SK-N-SH (cell line): Measurements from ENCODE around the gene MATN4. TPM values are rescaled to one million over a fixed set of nuclear protein-coding genes. Genes with fewer than 3 reads are reported as not detected.

ENCODE experiments used
- CTCF ChIA-PET: fragments of 300-600, 350-600 bp; formaldehyde crosslinking; extraction: SDS; loops from one replicate; lab custom pipeline; 2021; lab: Yijun Ruan, JAX
- POLR2A ChIA-PET: fragments of 350-600 bp; sonication (Branson Sonifier 250); formaldehyde crosslinking; extraction: SDS; loops from one replicate; lab custom pipeline; 2020; ENCODE audit warnings: antibody characterized with exemption, inconsistent platforms; lab: Yijun Ruan, JAX
- DNase-seq: peaks from one replicate; pipeline ENCODE4 v3.0.0; 2012
- H2AFZ ChIP-seq: fragments of 200-600 bp; sonication (generic); 2 replicates; pipeline ENCODE4 v1.8.1; 2016; ENCODE audit warnings: antibody characterized with exemption, mild to moderate bottlenecking, low read depth
- H3F3A ChIP-seq: fragments of 200-600 bp; sonication (generic); replicated peaks from 2 replicates; pipeline ENCODE3; 2016; ENCODE audit warnings: antibody characterized with exemption, mild to moderate bottlenecking; ENCODE audit not compliant: insufficient read depth
- H3K27ac ChIP-seq, 2 experiments: fragments of 200-500 bp in 1 of 2; fragments of 200-600 bp in 1 of 2; sonication (Bioruptor generic) in 1 of 2; sonication (generic), shearing (Covaris generic) in 1 of 2; 2 replicates each; pipeline versions ENCODE4 v1.5.1 to v1.6.1; 2014 to 2016; ENCODE audit warnings: low read depth in 2 of 2, inconsistent platforms in 1 of 2, low read length in 1 of 2, mild to moderate bottlenecking in 1 of 2, mixed read lengths in 1 of 2
- H3K27me3 ChIP-seq: fragments of 200-600 bp; sonication (generic), shearing (Covaris generic); 2 replicates; pipeline ENCODE4 v1.6.1; 2016; ENCODE audit warnings: mixed run types; ENCODE audit not compliant: insufficient read depth
- H3K36me3 ChIP-seq, 2 experiments: fragments of 200-500 bp in 1 of 2; fragments of 200-600 bp in 1 of 2; sonication (Bioruptor generic) in 1 of 2; sonication (generic) in 1 of 2; replicated peaks in 1 of 2; 2 replicates each; pipeline versions ENCODE3 to v1.5.1; 2014 to 2016; ENCODE audit warnings: low read length in 1 of 2, mild to moderate bottlenecking in 1 of 2; ENCODE audit not compliant: insufficient read depth in 2 of 2, control insufficient read depth in 1 of 2
- H3K4me1 ChIP-seq, 2 experiments: fragments of 200-500 bp in 1 of 2; fragments of 200-600 bp in 1 of 2; sonication (Bioruptor generic) in 1 of 2; sonication (generic), shearing (Covaris generic) in 1 of 2; 2 replicates each; pipeline versions ENCODE4 v1.5.1 to v1.6.1; 2014 to 2016; ENCODE audit warnings: low read depth in 1 of 2, low read length in 1 of 2, mixed run types in 1 of 2; ENCODE audit not compliant: insufficient read depth in 2 of 2, control insufficient read depth in 1 of 2
- H3K4me2 ChIP-seq: fragments of 200-600 bp; sonication (generic), shearing (Covaris generic); 2 replicates; pipeline ENCODE4 v1.6.1; 2017; ENCODE audit warnings: mixed run types
- H3K4me3 ChIP-seq, 2 experiments: fragments of 200-500 bp in 1 of 2; fragments of 200-600 bp in 1 of 2; sonication (Bioruptor generic) in 1 of 2; sonication (generic), shearing (Covaris generic) in 1 of 2; 2 replicates each; pipeline versions ENCODE4 v1.5.1 to v1.8.1; 2014 to 2016; ENCODE audit warnings: low read depth in 2 of 2, inconsistent platforms in 1 of 2, low read length in 1 of 2, mild to moderate bottlenecking in 1 of 2, mixed read lengths in 1 of 2, moderate library complexity in 1 of 2
- H3K79me2 ChIP-seq: fragments of 200-600 bp; sonication (generic); 2 replicates; pipeline ENCODE4 v1.8.1; 2017; ENCODE audit warnings: mild to moderate bottlenecking; ENCODE audit not compliant: insufficient read depth
- H3K9ac ChIP-seq: fragments of 200-600 bp; sonication (generic); 2 replicates; pipeline ENCODE4 v1.6.1; 2017; ENCODE audit warnings: mixed run types
- H3K9me2 ChIP-seq: fragments of 200-600 bp; sonication (generic); 2 replicates; pipeline ENCODE4 v1.6.1; 2017; ENCODE audit warnings: mixed run types
- H3K9me3 ChIP-seq: fragments of 200-600 bp; sonication (generic); 2 replicates; pipeline ENCODE4 v1.6.1; 2017; ENCODE audit warnings: mixed run types, mild to moderate bottlenecking, moderate library complexity
- H4K20me1 ChIP-seq: fragments of 200-600 bp; sonication (generic); 2 replicates; pipeline ENCODE4 v1.6.1; 2017; ENCODE audit warnings: mild to moderate bottlenecking, mixed run types; ENCODE audit not compliant: insufficient read depth
- EP300 ChIP-seq, 2 experiments: IDR thresholded peaks; 2 replicates each; pipeline versions ENCODE4 v1.4.0 to v1.6.1; 2012; ENCODE audit warnings: borderline replicate concordance in 1 of 2, low read depth in 1 of 2, low read length in 1 of 2
- EZH2phosphoT487 ChIP-seq: fragments of 200-600 bp; sonication (generic); IDR thresholded peaks from 2 replicates; pipeline ENCODE4 v1.6.1; 2017; ENCODE audit warnings: low read depth, mixed run types, mild to moderate bottlenecking, antibody characterized with exemption, moderate library complexity, borderline replicate concordance
- FOXJ3 ChIP-seq: sonication (generic); formaldehyde crosslinking; IDR thresholded peaks from 2 replicates; pipeline ENCODE4 v1.5.1; 2020; ENCODE audit warnings: mild to moderate bottlenecking, missing genetic modification reagents
- FOXM1 ChIP-seq: IDR thresholded peaks from 2 replicates; pipeline ENCODE4 v1.4.0; 2012; ENCODE audit warnings: low read depth, mild to moderate bottlenecking
- GATA2 ChIP-seq: sonication (generic); formaldehyde crosslinking; IDR thresholded peaks from 2 replicates; pipeline ENCODE4 v1.5.0; 2020; ENCODE audit warnings: mild to moderate bottlenecking, missing genetic modification reagents
- MEF2A ChIP-seq: IDR thresholded peaks from 2 replicates; pipeline ENCODE4 v1.4.0; 2012; ENCODE audit warnings: low read depth, borderline replicate concordance
- PBX3 ChIP-seq: IDR thresholded peaks from 2 replicates; pipeline ENCODE4; 2012
- RCOR1 ChIP-seq: fragments of 150-350 bp; IDR thresholded peaks from 2 replicates; pipeline ENCODE4 v1.6.1; 2017; ENCODE audit warnings: antibody characterized with exemption, low read length
- RXRA ChIP-seq: IDR thresholded peaks from 2 replicates; pipeline ENCODE4 v1.4.0; 2012; ENCODE audit warnings: low read depth, mild to moderate bottlenecking, borderline replicate concordance
- SMC3 ChIP-seq: IDR thresholded peaks from 2 replicates; pipeline ENCODE4 v1.6.1; 2012; ENCODE audit warnings: low read depth, low read length, improper control_type of control experiment
- TEAD4 ChIP-seq: IDR thresholded peaks from 2 replicates; pipeline ENCODE4 v1.4.0; 2012; ENCODE audit warnings: mild to moderate bottlenecking, borderline replicate concordance; ENCODE audit not compliant: insufficient read depth
- USF1 ChIP-seq: IDR thresholded peaks from 2 replicates; pipeline ENCODE4 v1.4.0; 2012; ENCODE audit warnings: low read depth, borderline replicate concordance
- WGBS: methylation state at CpG from one replicate; pipeline ENCODE4 v1.1.6; 2017; ENCODE audit warnings: low lambda C conversion rate; 5-methylcytosine and 5-hydroxymethylcytosine counted together
- polyA plus RNA-seq, 3 experiments: library from polyadenylated mRNA; depleted of rRNA; stranded (reverse); fragments of >200 nt; gene quantifications; 2 replicates each; pipeline ENCODE4 v1.2.3, GENCODE V29; 2012
- TF ChIP-seq, protein P1 (sequence below): IDR thresholded peaks from 2 replicates; pipeline ENCODE4 v1.6.1; 2012; ENCODE audit warnings: mild to moderate bottlenecking, low read depth, low read length, moderate library complexity
- TF ChIP-seq, protein P2 (sequence below): IDR thresholded peaks from 2 replicates; pipeline ENCODE4 v1.4.0; 2012; ENCODE audit warnings: low read depth
- TF ChIP-seq, protein P3 (sequence below): fragments of 150-350 bp; IDR thresholded peaks from 2 replicates; pipeline ENCODE4 v1.6.1; 2017; ENCODE audit warnings: antibody characterized with exemption, low read length, low read depth, borderline replicate concordance
- TF ChIP-seq, protein P4 (sequence below): IDR thresholded peaks from 2 replicates; pipeline ENCODE4 v1.4.0; 2012; ENCODE audit warnings: low read depth, borderline replicate concordance

MATN4 gene
- polyA plus RNA-seq, 1 of the 3 experiments (the other 2 are of a cell fraction): 0.16 TPM

DNA sequence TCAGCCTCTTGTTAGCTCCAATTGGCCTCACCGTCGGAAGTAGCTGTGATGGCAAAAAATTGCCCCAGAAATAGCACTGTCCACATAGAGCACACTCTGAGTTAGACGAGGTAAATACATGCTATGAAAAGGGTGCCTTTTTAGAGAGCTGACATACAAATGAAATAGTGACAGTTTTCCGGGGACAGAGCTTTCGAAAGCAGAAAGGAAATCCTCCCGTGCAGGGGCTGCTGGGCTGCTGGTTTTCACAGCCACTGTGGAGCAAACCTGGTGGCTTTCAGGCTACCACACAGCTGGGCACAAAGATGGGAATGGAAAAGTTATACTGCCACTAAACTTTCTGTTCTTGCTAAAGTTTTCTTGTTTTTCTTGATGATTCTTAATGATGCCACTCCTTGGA is 62.0 kb downstream of the MATN4 start:
- no peaks in the 10 kb centered on the region for H3K9me2 ChIP-seq
- no peak overlapping the region for H2AFZ ChIP-seq
- no peak overlapping the region for H3K27ac ChIP-seq
- H3K4me3 ChIP-seq: no peak overlapping the region
- H3K4me1 ChIP-seq: no peaks in the 10 kb centered on the region
- ChIA-PET CTCF (interaction anchor here (0.9 to 2.1 kb wide), 5 partner anchors 9 to 202 kb away, joined by 3 to 5 read pairs (median 4); no protein-coding TSS in a partner anchor), POLR2A (interaction anchor here (0.6 kb wide), 1 partner anchor 55 kb away, joined by 3 read pairs; no protein-coding TSS in a partner anchor)
- H3K27me3 ChIP-seq: peaks cover 16% of the 10 kb centered on the region
- no peak overlapping the region for H3K9ac ChIP-seq
- H3K4me2 ChIP-seq: no peak overlapping the region
- no peaks in the 10 kb centered on the region for H3K79me2 ChIP-seq
- no peak for DNase-seq
- no peaks in the 10 kb centered on the region for H3F3A ChIP-seq
- H3K36me3 ChIP-seq: no peaks in the 10 kb centered on the region
- no peaks in the 10 kb centered on the region for H3K9me3 ChIP-seq
- no peak for TF ChIP-seq TEAD4
- TF ChIP-seq, protein P1, sequence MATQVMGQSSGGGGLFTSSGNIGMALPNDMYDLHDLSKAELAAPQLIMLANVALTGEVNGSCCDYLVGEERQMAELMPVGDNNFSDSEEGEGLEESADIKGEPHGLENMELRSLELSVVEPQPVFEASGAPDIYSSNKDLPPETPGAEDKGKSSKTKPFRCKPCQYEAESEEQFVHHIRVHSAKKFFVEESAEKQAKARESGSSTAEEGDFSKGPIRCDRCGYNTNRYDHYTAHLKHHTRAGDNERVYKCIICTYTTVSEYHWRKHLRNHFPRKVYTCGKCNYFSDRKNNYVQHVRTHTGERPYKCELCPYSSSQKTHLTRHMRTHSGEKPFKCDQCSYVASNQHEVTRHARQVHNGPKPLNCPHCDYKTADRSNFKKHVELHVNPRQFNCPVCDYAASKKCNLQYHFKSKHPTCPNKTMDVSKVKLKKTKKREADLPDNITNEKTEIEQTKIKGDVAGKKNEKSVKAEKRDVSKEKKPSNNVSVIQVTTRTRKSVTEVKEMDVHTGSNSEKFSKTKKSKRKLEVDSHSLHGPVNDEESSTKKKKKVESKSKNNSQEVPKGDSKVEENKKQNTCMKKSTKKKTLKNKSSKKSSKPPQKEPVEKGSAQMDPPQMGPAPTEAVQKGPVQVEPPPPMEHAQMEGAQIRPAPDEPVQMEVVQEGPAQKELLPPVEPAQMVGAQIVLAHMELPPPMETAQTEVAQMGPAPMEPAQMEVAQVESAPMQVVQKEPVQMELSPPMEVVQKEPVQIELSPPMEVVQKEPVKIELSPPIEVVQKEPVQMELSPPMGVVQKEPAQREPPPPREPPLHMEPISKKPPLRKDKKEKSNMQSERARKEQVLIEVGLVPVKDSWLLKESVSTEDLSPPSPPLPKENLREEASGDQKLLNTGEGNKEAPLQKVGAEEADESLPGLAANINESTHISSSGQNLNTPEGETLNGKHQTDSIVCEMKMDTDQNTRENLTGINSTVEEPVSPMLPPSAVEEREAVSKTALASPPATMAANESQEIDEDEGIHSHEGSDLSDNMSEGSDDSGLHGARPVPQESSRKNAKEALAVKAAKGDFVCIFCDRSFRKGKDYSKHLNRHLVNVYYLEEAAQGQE: no peak
- TF ChIP-seq FOXM1: no peak
- no peak for TF ChIP-seq GATA2 (CRISPR knock-in tag)
- no peak for TF ChIP-seq EP300 (IDR thresholded peaks at IDR 0.05; ENCODE audit: borderline replicate concordance in 1 of 2, low read depth in 1 of 2, low read length in 1 of 2)
- TF ChIP-seq, protein P2, sequence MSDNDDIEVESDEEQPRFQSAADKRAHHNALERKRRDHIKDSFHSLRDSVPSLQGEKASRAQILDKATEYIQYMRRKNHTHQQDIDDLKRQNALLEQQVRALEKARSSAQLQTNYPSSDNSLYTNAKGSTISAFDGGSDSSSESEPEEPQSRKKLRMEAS: no peak
- TF ChIP-seq SMC3: no peak
- no peak for TF ChIP-seq FOXJ3
- TF ChIP-seq PBX3: no peak
- TF ChIP-seq MEF2A: no peak
- TF ChIP-seq RCOR1: no peak
- TF ChIP-seq USF1: no peak
- no peak for TF ChIP-seq EZH2phosphoT487
- TF ChIP-seq, protein P3, sequence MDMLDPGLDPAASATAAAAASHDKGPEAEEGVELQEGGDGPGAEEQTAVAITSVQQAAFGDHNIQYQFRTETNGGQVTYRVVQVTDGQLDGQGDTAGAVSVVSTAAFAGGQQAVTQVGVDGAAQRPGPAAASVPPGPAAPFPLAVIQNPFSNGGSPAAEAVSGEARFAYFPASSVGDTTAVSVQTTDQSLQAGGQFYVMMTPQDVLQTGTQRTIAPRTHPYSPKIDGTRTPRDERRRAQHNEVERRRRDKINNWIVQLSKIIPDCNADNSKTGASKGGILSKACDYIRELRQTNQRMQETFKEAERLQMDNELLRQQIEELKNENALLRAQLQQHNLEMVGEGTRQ: no peak
- no peak for TF ChIP-seq RXRA
- TF ChIP-seq, protein P4, sequence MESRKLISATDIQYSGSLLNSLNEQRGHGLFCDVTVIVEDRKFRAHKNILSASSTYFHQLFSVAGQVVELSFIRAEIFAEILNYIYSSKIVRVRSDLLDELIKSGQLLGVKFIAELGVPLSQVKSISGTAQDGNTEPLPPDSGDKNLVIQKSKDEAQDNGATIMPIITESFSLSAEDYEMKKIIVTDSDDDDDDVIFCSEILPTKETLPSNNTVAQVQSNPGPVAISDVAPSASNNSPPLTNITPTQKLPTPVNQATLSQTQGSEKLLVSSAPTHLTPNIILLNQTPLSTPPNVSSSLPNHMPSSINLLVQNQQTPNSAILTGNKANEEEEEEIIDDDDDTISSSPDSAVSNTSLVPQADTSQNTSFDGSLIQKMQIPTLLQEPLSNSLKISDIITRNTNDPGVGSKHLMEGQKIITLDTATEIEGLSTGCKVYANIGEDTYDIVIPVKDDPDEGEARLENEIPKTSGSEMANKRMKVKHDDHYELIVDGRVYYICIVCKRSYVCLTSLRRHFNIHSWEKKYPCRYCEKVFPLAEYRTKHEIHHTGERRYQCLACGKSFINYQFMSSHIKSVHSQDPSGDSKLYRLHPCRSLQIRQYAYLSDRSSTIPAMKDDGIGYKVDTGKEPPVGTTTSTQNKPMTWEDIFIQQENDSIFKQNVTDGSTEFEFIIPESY: no peak
- WGBS: 40% methylated on average over 6 of the region's 6 CpGs
- 0 out of 2 replicates have a peak, but pooled peaks cover 4% of the 10 kb centered on the region for H4K20me1 ChIP-seq
